GM18520 (cell line): ENCODE data around the gene TMEM238.
"Not testable (repeated sequence)": the region's sequence is repeated elsewhere in the genome, so short reads cannot be mapped to it uniquely, and the experiment has no call there.

Source experiments
- ATAC-seq: cut with Tn5 transposase; IDR thresholded peaks from one replicate; pipeline ENCODE4 v1.9.1; 2021; ENCODE audit not compliant: unreplicated experiment

TMEM238 gene, protein sequence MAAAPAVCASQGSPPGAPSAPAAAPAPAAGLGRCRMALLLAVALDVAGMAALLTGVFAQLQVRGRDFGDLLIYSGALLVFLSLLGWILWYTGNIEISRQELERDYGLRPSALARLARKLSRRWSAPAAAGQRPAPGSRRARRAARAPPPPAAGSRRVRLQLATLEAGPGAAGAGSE

DNA sequence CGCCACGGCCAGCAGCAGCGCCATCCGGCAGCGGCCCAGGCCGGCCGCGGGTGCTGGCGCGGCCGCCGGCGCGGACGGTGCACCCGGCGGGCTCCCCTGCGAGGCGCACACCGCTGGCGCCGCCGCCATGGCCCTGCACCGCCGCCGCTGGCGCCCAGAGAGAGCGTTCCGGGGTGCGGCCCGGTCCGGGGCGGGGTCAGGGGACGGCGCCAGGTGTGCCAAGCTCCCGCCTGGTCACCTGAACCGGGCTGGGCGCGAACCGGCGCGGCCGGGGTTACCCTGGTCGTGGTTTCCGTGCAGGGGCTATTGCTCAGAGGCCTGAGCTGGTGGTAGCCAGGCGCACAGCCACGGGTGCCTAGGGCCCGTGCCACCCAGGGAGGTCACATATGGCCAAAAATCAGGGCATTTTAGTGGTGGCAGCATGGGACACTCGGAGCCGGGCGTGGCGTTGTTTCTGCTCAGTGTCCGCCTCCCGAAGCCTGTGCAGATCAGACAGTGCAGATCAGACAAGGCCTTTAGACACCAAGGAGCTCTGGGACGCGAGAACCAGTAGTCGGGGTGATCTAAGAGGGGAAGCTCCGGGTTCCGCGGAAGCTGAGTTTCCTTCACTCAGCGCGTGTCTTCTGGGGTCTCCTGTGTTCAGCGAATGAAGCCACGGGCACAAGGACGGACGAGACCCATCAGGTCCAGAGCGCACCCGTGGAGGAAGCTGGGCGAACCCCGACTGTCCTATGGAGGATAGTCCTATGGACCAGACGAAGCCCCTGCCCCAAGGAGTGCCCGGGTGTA lies at the start of gene TMEM238:
TMEM238 (minus strand) TSS at position 162 of the 789 bp plus-strand sequence; CDS start at position 129, 33 bp downstream.
- ATAC-seq = no peak

DNA sequence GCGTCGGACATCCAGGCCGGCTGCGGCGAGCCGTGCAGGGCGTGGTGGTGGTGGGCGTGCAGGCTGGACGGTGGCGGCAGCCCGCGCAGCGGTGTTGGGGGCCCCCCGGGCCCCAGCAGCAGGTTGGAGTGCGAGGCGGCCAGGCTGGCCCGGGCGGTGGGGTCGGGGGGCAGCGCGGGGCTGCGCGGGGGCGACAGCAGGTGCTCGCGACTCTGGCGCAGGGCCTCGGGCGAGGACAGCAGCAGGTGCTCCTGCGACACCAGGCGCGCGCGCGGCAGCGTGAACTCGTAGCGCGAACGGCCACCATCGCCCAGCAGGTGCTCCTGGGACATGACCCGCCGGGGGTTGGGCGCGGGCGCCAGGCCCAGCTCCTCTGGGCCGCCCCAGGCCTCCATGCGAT lies 49.2 kb upstream of the TMEM238 start:
- no peak for ATAC-seq

DNA sequence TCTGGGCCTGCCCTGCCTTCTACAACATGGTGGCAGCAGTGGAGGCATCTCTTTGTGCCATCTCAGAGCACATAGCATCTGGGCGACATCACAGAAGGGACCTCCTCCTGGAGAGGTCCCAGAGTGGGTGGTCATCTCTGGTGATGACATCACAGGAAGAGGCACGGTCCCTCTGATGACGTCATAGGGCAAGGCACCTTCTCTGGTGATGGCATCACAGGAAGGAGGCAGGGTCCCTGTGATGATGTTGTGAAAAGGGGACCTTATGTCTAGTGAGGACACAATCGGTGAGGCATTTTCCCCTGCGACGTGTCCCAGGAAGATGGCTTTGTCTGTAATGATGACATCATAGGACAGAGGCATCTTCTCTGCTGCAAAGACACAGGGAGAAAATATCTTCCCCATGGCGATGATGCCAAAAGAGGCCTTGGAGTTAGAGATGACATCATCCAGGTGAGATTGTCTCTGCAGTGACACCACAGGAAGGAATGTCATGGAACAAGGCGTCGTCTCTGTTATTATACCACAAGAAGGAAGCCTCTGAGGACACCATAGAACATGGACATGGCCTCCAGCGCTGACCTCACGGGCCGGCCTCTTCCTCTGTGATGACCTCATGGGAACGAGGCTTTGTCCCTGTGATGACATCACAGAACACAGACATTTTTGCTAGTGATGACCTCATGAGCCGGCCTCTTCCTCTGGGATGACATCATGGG lies 48.3 kb upstream of the TMEM238 start:
- no peak for ATAC-seq

DNA sequence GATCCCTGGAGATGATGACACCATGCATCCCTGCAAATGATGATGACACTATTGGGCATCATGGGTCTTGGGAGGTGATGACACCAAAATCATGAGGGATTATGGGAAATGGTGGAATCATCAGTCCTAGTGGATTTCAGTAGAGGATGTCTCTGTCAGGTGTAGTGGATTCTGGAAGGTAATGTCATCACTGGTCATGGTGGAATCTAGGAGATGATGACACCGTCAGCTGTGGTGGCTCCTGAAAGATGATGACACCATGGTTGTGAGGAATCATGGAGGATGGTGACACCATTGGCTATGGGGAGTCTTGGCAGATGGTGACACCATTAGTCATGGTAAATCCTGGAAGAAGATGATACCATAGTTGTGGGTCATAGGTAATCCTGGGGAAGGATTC lies 47.1 kb upstream of the TMEM238 start:
- no peak for ATAC-seq

DNA sequence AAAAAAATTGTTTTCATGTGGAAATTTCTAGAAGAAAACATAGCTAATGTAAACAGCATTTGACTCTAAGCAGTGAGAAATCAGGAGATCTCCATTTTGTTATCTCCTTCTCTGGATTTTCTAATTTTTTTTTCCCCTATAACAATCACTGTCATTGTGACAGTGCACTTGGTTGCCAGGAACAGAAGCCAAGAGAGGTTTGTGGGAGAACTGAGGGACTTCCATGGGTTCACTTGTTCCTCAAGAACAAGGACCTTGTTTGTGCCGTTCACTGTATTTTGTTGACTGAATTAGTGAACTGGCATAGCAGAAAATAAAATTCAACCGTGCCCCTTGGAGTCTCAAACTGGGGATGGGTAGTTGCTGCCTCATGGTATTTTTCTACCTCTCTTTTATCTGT lies 42.0 kb upstream of the TMEM238 start:
- ATAC-seq = no peak

DNA sequence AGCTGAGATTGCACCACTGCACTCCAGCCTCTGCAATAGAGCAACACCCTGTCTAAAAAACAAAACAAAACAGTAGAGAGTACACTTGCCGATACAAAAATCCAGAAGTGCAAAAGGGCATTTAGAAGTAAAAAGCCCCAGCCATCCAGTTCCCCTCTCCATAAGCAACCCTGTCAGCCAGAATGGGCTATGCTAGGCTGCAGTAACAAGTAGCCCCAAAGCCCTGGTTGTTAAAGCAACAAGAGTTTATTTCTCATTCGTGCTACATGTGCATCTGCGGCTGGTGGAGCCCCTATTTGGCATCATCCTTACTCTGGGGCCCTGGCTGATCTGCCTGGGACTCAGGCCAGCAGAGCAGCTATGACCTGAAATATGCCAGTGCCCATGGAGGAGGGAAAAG lies 40.4 kb upstream of the TMEM238 start:
- ATAC-seq = no peak

DNA sequence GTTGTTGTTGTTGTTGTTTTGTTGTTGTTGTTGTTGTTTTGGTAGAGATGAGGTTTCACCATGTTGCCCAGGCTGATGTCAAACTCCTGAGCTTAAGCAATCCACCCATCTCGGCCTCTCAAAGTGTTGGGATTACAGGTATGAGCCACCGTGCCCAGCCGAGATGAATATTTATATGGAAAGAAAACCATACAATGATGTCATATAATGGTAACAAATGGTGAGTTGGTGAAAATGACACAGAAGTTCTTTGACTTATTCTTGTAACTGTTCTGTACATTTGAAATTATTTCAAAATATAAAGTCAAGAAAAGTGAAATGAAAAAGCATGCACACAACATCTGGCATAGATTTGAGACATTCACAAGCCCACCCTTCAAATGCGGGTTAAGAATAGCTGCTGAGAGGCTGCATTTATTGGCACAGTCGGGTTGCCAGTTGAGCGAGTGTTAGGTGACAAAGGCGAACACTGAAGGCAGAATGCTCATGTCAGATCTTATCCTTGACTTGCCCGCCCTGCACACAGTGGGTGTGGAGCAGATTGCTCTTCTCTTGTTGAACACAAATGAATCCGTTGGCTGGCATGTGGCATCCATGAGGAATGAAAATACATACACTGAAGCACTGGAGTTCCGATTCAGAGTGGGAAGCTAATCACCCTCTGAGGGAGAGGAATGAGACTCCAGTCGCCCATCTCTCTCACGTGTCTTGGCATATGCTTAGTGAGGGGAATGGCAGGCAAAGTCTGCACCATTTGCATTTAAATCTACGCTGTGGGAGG lies 39.3 kb upstream of the TMEM238 start:
- ATAC-seq = no peak

DNA sequence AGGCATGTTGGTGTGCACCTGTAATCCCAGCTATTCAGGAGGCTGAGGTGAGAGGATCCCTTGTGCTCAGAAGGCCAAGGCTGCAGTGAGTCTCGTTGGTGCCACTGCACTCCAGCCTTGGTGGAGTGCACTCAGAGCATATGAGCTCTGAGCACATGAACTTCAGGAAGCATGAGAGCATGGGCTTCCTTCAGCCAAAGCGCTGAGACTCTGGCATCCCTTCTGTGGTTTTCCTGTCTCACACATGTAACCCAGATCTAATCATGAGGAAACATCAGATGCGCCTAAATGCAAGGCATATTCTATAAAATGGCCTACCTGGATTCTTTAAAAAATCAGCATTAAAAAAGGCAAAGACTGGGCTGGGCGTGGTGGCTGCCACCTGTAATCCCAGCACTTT lies 37.2 kb upstream of the TMEM238 start:
- ATAC-seq = not testable (repeated sequence)

DNA sequence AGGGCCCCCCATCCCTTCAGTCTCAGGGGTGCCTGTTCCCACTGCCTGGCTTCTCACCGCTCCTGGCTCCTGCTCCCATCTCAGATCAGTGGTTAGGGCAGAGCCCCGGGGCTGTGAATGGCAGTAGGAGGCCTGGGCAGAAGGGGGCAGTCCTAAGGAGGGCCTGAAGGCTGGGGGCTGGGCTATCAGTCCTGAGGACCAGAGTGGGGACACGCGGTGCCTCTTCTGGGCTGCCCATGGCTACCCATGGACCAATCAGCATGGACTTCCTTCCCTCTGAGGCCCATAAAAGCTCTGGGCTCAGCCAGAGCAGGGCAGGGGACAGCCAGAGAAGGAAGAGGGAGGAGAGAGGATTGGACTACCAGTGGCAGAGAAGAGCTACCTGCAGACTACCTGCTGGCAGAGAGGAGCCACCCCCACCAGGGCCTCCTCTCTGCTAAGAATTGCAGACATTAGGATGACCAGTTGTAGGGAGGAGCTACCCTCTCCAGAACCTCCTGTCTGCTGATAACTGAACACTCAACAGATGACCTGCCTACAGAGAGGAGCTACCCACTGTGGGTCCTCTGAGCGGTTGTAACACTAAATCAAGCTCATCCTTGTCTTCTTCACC lies 35.6 kb upstream of the TMEM238 start:
- ATAC-seq = no peak

DNA sequence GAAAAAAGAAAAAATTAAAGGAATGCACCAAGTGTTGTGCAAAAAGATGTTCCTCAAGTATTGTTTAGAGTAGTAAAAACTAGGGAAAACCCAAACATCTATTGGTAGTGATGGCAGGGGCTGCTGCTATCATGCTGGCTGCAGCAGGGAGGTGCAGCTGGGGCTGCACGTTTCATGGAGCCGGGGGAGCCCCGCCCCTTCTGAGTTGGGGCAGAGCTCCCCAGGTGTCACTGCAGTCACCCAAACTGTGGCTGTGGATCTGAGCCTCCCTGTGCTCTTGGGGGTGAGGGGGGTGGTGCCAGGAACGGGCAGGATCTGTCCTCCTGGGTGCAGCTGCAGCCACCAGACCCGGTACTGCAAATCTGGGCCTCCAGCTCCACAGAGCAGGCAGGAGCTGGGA lies 35.0 kb upstream of the TMEM238 start:
- no peak for ATAC-seq

DNA sequence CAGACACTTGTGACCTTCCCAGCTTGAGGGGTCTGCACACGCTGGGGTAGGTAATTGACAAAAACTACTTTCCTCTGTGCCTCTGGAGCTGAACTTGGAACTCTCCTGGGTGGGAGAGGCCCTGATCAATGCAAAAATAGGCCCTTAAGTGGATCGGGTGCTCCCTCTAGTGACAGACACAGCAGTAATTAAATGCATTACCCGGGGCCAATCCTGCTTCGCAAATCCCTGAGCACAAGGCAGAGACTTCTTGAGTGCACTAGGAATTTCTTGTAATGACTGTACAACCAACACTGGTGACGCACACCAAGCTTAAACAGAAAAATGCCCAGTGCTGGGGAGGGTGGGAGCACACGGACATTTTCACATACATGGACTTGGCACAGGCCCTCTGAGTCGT lies 34.1 kb upstream of the TMEM238 start:
- no peak for ATAC-seq

DNA sequence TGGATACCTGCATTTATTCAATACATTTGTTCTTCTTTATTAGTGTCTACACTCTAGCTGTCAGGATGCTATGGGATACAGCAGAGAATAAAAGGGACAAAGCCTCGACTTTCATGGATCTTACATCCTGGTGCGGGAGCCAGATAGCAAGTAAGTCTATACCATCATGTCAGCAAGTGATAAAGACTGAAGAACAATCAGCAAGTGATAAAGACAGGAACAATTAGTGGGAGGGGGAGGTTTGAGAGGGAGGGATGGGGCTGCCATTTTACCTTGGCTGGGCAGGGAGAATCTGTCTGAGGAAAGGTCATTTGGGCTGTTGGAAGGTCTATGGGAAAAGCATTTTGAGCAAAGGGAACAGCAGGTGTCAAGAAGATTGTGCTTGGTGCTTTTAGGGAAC lies 26.1 kb upstream of the TMEM238 start:
- ATAC-seq = no peak

DNA sequence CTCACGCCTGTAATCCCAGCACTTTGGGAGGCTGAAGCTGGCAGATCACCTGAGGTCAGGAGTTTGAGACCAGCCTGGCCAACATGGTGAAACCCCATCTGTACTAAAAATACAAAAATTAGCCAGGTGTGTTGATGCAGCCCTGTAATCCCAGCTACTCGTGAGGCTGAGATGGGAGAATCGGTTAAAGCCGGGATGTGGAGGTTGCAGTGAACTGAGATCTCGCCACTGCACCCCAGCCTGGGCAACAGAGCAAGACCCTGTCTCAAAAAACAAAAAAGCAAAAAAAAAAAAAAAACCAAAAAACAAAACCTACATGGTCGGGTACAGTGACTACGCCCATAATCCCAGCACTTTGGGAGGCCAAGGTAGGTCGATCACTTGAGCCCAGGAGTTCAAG lies 25.1 kb upstream of the TMEM238 start:
- ATAC-seq = not testable (repeated sequence)

DNA sequence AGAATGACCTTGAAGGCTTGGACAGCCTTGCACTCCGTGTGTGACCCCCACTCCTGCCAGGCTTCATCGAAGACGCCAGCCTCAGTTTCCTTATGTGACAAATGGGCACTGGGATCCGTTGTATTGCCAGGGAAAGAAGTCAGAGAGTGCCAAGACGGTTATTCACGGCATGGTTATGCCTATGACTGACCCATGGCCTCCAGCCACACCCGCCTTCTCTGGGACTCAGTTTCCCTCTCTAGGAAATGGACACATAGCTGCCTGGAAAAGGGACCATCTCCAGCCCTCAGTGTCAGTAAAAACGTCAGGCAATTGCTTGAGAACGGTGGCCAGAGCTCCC lies 24.4 kb upstream of the TMEM238 start:
- ATAC-seq = no peak

DNA sequence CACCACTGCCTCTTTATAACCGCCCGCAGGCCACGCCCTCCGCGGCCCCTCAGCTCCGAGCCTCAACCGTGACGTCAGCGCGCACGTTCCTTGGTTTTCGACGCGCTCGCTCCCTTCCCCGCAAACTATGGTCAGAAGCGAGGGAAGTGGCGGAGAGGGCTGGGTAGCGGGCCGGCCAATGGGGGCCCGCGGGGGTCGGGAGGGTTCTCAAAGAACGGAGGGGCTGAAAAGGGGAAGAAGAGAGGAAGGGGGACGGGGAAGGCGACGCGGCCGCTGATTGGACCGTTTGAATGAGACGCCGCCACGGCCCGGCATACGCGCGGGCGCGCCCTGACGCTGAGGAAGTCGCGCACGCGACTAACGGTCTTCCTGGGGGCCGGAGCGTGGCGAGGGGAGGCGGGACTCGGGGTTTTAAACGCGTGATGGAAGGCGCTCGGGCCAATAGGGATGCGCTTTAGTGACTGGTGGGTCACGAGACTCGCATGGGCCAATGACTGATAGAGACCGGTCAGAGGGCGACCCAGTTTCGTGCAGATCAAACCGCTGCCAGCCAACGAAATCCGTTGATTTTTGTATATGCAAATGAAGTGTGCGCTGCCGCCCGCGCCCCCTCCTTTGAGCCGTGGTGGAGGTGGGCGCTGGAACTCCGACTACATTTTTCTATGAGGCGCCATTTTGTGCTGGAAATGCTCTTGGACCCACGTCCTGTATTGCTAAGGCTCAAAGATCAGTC lies 23.9 kb upstream of the TMEM238 start:
- peak; percentile 80 for ATAC-seq

DNA sequence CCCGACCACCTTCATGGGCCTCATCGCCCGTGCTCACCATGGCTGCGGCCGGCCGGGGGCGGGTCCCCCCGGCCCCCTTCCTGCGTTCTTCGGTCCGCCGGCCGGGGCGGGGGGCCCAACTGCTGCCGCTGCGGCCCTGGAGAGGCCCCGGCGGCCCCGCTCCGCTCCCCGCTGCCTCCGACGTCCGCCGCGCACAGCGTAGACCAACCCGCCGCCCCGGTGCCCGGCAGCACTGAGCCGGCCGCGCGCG lies 23.4 kb upstream of the TMEM238 start, which contains the start of gene UBE2S:
UBE2S (minus strand) TSS at position 239 of the 250 bp plus-strand sequence; CDS start at position 40, 199 bp downstream.
- peak; percentile 56 for ATAC-seq

DNA sequence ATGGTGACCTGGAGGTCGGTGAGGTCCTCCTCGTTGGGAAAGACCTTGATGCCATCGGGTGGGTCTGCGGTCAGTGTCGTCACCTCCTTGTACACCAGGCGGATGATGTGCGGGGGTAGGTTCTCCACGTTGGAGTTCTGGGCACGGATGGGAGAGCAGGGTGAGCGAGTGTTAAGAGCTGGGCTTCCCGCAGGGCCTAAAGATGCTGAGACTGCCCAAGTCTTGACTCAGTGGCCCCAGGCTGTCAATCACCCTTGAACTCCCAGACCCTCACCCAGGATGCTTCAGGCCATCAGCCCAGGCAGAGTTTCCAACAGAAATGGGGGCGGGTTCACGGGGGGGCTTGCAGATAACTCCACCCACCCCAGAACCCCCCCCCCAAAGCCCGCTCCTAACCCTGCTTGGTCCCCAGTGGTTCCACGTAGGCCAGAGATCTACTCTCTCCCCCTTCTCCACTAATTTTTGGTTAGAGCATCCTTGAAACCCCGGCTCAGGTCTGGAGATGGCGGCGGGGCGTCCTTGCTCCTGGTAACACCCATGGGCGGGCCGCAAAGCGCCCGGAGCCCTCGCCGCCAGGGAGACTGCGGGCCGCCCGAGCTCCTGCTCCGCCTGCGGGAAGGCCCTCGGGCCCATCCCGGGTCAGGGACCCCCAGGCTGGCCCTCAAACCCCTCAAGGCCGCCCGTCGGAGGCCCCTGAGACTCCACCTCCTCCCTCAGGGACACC lies 22.9 kb upstream of the TMEM238 start:
- ATAC-seq = no peak

DNA sequence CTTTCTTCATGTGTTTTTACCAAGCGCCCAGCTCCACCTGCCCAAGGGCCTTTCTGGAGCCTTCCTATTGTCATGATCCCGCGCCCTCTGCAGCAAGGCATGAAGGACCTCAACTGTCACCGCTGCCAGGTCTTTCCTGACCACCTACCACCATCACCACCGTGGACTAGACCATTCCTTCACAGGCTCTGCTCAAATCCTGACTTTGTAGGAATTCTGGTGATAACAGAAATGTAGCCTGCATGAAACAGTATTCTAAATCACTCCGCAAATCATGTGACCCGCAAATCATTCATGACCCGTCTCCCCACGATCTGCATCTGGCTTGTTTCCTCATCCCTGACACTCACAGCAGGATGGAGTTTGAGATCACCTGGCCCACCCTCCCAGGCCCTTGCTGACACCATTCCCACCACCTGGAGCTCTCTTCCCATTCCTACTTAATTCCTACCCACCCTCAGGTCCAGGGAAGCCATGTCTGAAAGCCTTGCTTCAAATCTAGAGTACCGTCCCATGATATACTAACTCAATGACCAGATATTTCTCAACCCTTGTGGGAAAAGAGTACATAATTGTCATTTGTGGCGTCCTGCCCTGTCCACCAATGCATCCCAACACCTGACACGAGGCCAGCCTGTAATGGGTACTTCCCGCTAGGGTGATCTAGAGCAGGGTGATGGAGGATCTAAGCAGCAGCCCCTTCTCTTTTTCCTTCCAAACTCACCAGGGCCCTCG lies 22.2 kb upstream of the TMEM238 start:
- no peak for ATAC-seq

DNA sequence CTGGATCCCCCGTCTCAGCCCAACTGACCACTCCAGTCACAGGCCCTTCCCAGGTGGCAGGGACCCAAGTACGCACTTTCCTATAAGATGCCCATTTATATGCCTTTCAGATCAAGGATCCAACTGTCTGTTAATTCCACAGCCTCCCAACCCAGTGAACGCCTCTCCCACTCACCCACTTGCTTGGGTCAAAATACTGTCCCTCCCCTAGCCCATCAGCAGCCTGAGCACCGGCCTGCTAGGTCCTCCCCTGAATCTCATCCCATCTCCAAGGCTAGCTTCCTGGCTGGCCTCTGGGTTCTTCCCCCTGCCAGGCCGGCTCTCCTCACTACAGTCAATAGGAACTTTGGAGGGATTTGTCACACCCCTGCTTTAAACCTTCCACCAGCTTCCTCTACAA lies 21.5 kb upstream of the TMEM238 start:
- ATAC-seq = no peak
